LNCaP clone FGC (cell line): Measurements from ENCODE around the gene PIP5K1B.
A peak's percentile ranks its signal among the peaks of the same experiment; 100 is the strongest.

Source experiments
- DNase-seq: peaks from one replicate; pipeline ENCODE4 v3.0.0-alpha.2; 2011; ENCODE audit warnings: low read depth
- H3K4me3 ChIP-seq: 2 replicates; pipeline ENCODE4 v1.5.1; 2011; ENCODE audit warnings: mild to moderate bottlenecking, low read depth, low read length, control low read depth
- CTCF ChIP-seq: IDR thresholded peaks from 2 replicates; pipeline ENCODE4 v1.5.1; 2012; ENCODE audit warnings: mild to moderate bottlenecking; ENCODE audit not compliant: control insufficient read depth, insufficient read depth; ENCODE audit errors: extremely low read depth

Gene PIP5K1B

GRCh38 chr9:68822596-68823165 lies 117.6 kb downstream of the PIP5K1B start:
- peak; percentile 94 for DNase-seq
- no peak overlapping the region for H3K4me3 ChIP-seq
- TF ChIP-seq CTCF: no peak

- H3K4me3 ChIP-seq: no peak overlapping the region
- DNase-seq: no peak
- no peak for TF ChIP-seq CTCF
Measured at GRCh38 chr9:68825762-68826472, 120.9 kb downstream of the PIP5K1B start.

GRCh38 chr9:68827837-68828744 lies 123.1 kb downstream of the PIP5K1B start:
- H3K4me3 ChIP-seq: no peak overlapping the region
- no peak for DNase-seq
- no peak for TF ChIP-seq CTCF

GRCh38 chr9:68832101-68832500 lies 127.1 kb downstream of the PIP5K1B start:
- TF ChIP-seq CTCF: no peak
- DNase-seq: no peak
- no peak overlapping the region for H3K4me3 ChIP-seq

GRCh38 chr9:68832861-68833518 lies 128.0 kb downstream of the PIP5K1B start:
- no peak overlapping the region for H3K4me3 ChIP-seq
- peak; percentile 51 for DNase-seq
- TF ChIP-seq CTCF: no peak

- TF ChIP-seq CTCF: no peak
- DNase-seq: no peak
- no peak overlapping the region for H3K4me3 ChIP-seq
Measured at GRCh38 chr9:68834931-68835520, 130.0 kb downstream of the PIP5K1B start.
